Head of caudate nucleus (tissue), 42 donors: ENCODE measurements around the gene DHRS1.

ENCODE experiments used
- DNase-seq, 42 donors: peaks; one replicate each; pipeline versions ENCODE4 v3.0.0 to v3.0.0-alpha.2; 2020 to 2021; ENCODE audit warnings: mixed read lengths in 7 of 42
- intact Hi-C: fragments of 100-400 bp; cut with DNase I; formaldehyde crosslinking; loops from one replicate; pipeline ENCODE4 v1.15.0; 2022

The DHRS1 gene

DNA sequence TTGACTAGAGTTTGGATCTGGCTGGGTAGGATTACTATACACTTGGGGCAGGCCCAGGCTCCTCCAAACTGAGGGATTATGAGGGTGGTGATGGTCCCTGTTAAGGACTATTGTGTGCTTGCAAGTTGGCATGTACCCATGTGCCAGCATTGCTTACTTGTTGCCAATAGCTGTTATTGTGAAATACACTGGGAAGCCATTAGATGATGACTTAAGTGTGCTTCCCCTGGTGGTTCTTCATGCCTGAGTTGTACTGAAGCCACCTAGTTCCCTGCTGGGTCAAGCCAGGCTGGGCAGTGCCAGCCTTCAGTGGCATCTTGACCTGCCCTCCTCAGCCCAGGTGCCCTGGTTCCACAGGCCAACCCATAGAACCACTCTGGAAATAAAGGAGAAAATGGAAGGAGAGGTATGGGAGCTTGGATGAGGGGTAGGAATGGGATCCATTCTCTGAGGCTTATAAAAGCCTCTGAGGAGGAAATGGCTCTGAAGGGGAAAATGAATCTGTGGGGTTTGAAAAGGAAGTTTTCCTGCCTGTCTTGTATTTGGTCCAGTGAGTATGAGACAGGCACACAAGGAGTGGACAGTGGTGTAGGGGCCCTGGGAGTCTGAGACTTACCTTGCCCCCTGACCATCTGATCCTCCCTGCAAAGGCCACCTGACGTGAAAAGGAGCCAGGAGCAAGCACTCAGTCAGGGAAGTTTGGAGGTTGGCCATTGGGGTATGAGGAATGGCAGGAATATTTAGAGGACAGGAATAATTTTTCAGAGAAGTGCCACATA lies 12.4 kb upstream of the DHRS1 start:
- intact Hi-C loops = no loop called here
- DNase-seq = no peak

DNA sequence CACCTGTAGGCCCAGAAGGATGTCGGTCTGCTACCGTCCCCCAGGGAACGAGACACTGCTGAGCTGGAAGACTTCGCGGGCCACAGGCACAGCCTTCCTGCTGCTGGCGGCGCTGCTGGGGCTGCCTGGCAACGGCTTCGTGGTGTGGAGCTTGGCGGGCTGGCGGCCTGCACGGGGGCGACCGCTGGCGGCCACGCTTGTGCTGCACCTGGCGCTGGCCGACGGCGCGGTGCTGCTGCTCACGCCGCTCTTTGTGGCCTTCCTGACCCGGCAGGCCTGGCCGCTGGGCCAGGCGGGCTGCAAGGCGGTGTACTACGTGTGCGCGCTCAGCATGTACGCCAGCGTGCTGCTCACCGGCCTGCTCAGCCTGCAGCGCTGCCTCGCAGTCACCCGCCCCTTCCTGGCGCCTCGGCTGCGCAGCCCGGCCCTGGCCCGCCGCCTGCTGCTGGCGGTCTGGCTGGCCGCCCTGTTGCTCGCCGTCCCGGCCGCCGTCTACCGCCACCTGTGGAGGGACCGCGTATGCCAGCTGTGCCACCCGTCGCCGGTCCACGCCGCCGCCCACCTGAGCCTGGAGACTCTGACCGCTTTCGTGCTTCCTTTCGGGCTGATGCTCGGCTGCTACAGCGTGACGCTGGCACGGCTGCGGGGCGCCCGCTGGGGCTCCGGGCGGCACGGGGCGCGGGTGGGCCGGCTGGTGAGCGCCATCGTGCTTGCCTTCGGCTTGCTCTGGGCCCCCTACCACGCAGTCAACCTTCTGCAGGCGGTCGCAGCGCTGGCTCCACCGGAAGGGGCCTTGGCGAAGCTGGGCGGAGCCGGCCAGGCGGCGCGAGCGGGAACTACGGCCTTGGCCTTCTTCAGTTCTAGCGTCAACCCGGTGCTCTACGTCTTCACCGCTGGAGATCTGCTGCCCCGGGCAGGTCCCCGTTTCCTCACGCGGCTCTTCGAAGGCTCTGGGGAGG lies 11.3 kb upstream of the DHRS1 start, which contains the start of gene LTB4R:
Gene LTB4R (plus strand): TSS at position 857 of the 959 bp plus-strand sequence. CDS start 4,150 bp downstream, outside the sequence.
- peak in 41 of 42 donors; percentile 16 to 79 (median 62) for DNase-seq
- intact Hi-C loops = no loop called here

DNA sequence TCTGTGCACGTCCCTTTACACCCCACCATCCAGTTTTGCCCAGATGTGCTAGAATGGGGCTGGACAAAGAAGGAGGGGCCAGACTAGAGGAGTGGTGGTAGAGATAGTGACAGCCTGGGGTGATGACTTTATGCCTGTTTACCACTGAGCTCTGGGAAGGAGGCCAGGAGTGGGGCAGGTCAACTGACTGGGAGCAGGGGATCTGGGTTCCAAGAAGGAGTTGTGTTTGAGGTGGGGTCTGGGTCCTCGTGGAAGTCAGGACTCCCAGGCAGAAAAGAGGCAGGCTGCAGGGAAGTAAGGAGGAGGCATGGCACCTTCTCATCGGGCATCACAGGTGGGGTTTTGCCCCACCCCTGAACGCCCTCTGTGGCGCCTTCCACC lies 10.7 kb upstream of the DHRS1 start:
- intact Hi-C loops = no loop called here

DNA sequence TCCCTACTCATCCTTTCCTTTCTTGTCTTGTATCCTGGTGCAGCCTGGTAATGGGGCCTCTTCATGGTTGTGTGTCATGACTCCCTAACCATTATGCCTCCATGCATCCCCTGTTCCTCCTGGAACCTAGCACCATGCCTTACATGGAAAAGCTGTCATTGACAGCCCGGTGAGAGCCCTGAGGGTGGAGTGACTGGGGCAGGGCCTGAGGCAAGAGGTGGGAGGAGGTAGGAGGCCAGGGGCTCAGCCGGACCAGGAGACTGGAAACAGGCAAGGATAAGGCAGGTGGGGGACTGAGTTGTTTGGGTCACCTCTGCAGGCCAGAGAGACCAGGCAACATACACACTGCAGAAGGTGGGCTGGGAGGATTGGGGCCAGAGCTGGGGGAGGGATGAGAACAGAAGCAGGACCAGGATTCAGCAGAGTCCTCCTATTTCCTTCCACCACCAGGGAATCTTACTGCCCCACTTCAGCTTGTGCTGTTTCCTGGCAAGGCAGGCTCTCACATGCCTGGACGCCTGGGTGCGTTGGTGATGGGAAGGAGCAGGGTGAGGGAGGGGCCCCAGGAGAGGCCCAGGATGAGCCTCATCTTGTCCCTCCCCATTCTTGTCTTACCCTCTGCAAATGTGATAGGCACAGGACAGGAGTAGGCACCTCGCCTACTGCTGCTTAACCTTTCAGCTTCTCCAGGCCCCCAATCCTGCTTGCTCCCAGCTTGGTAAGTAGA lies 10.1 kb upstream of the DHRS1 start, which contains the start of gene LTB4R2:
Gene LTB4R2 (plus strand): TSS at position 603 of the 727 bp plus-strand sequence. CDS start 525 bp downstream, outside the sequence.
- intact Hi-C loops = no loop called here
- DNase-seq = no peak

More for the DNA sequence above, 10.7 kb upstream of the DHRS1 start:
- DNase-seq = no peak

DNA sequence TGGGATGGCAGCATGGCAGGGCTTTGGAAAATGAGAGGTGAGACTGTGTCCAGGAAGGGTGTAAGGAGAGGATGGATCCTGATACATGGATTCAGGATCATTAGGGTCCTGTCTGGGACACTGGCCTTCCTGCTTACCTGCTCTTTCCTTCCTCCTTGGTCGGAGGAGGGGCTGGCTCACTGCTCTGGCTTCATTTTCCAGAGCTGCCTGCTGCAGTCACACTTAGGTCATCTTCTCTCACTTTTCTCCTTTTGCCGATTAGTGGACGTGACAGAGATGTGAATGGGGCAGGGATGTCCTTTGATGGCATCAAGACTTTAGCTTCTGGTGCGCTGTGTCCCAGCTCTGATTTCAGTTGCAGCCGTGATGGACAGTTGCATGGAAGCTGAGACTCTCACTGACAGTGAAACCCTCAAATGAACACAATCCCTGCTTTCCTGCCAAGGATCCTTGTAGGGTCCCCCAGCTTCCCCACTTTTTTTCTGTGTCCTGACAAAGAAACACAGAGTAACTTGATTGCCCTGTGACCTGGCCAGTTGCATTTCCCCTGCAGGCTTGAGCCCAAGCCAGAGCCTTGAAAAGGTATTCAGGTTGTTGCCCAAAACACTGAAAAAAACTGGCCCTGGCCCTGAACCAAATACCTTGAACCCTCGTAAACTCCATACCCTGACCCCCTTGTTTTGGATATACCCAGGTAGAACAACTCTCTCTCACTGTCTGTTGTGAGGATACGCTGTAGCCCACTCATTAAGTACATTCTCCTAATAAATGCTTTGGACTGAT lies 9.0 kb upstream of the DHRS1 start:
- intact Hi-C loops = no loop called here
- no peak for DNase-seq

DNA sequence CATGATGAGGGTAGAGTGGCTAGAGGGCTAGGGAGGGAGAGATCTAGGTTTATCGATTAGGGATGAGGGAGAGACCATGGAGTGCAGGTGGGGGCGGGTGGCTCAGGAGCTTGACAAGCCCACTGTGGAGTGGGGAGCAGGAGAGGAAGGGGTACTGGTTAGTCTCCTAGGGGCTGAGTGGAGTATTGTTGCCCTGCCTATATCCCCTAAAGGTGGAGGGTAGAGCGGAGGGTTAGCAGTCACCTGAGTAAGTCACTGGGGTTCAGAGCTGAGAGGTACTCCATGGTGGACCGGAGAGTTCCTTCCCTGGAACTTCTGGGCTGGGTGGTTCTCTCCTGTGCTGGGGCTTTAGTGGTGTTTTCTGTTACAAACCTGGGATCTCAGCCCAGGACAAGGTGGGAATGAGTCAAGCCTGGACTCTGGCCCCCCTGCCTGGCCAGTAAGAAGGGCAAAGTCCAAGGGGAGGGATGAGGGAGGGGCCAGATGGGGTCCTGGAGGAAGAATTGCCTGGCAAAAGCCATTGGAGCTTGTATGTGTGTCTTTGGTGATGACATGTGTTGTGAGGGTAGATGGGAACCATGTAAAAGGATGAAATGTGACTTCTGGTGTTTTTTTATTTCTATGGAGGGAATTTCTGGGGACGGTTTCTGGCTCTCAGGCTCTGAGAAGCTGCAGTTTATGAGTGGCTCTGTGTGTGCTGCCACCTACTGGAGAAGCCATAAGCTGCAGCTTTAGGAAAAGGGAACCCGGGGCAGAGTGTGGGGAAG lies 8.2 kb upstream of the DHRS1 start, which contains the start of gene CIDEB:
Gene CIDEB (minus strand): TSS at position 403 of the 767 bp plus-strand sequence. CDS start 119 bp downstream, at position 284.
- intact Hi-C loops = no loop called here
- DNase-seq = peak in 37 of 42 donors; percentile 18 to 86 (median 68)

DNA sequence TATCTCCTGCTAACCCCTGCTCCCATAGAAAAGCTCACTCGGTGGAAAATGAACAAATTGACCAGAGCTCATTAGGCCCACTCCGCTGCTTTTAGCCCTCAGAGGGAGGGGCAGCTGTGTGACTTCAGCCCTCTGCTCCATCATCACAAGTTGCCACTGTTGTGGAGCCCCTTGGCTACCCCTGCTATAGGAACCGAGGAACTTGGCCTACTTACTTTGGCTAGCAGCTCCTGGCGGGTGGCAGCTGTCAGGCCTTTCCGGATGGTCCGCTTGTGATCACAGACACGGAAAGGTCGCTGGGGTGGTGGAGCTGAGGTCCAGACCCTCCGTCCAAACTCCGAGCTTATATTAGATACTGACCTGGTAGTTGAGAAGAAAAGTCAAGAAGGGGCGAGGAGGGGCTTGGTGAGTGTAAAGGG lies 7.6 kb upstream of the DHRS1 start:
- no peak for DNase-seq
- intact Hi-C loops = no loop called here

DNA sequence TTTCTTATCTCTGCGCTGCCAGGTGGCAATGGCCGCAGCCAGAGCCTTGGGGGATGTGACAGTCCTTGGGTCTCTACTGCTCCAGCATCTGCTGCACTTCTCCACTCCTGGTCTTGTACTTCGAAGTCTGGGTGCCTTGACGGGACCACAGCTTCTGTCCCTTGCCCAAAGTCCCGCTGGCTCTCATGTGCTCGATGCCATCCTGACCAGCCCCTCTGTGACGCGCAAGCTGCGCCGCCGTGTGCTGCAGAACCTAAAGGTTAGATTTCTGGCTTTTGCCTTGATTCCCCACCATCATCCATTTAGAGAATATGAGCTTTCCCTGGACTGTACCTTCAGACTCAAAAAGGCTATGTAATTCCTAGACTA lies 4.4 kb upstream of the DHRS1 start:
- intact Hi-C loops = no loop called here

DNA sequence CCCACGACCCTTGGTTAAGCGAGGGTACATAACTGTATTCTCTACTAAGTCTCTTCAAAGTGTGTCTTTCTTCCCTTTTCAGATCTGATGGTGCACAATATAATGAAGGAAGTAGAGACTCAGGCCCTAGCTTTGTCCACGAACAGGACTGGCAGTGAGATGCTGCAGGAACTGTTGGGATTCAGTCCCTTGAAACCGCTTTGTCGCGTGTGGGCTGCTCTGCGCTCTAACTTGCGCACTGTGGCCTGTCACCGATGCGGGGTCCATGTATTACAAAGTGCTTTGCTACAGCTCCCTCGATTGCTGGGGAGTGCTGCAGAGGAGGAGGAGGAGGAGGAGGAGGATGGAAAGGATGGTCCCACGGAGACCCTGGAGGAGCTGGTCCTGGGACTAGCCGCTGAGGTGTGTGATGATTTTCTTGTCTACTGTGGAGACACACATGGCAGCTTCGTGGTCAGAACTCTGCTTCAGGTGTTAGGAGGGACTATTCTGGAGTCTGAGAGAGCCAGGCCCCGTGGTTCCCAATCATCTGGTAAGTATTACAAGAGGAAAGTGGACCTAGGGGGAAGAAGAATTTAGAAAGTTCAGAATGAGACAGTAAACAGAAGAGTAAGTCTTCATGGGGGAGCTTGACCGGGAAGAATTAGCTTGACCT lies 873 bp upstream of the DHRS1 start:
- no peak for DNase-seq
- intact Hi-C loops = no loop called here

More for the DNA sequence above, 4.4 kb upstream of the DHRS1 start:
- no peak for DNase-seq

DNA sequence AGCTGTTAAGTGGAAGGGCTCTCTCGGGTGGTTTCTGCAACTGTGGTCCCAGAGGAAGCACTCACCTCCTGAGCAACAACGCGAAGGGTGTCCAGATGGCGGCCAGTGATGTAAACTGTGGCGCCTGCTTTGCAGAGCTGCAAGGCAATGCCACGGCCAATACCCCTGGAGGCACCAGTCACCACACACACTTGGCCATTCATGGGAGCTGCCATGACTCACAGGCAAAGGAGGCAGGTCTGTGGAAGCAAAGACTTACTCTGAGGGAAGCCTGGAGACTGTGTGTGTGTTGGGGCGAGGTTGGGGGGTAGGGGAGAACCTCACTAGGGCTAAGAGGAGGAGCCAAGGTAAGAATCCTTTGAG lies 707 bp downstream of the DHRS1 start:
- intact Hi-C loops = loop anchor here (5.0 kb wide), 1 partner anchor 57 kb away; the partner anchor contains the start of gene TINF2

DNA sequence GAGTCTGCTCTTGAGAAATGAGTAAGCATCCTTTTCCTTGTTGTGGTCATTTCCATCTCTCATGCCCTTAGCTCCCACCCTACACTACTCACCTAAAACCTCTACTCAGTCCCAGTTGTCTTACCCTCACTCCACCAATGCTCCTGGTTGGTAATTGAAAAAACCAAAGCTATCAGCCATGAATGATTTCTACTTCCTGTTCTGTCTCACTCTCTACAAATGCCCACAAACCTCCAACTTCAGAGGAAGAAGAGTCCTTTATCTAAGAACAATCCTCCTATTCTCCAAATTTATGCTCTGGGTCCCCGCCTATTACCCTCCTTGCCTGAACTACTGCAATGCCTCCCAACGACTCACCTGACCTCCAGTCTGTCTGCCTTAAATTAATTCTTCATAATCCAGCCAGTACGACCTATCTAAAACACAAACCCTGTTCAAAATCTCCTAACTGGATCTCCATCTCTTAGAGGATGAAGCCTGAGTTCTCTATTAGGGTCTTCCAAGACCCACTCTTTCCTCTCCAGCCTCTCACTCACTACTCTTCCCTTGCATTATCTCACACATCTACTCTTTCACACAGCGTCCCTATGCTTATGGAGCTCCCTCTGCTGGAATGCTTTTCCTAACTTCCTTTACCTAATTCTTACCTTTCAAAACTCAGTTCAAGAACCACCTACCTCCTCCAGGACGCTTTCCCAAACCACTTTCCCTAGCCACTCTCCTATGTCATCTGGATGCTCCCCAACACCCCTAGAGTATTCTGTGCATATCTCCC lies 2.2 kb downstream of the DHRS1 start:
- no peak for DNase-seq
- intact Hi-C loops = loop anchor here (5.0 kb wide), 1 partner anchor 55 kb away; the partner anchor contains the start of gene TINF2

More for the DNA sequence above, 707 bp downstream of the DHRS1 start:
- DNase-seq = peak in 1 of 42 donors; percentile 57

DNA sequence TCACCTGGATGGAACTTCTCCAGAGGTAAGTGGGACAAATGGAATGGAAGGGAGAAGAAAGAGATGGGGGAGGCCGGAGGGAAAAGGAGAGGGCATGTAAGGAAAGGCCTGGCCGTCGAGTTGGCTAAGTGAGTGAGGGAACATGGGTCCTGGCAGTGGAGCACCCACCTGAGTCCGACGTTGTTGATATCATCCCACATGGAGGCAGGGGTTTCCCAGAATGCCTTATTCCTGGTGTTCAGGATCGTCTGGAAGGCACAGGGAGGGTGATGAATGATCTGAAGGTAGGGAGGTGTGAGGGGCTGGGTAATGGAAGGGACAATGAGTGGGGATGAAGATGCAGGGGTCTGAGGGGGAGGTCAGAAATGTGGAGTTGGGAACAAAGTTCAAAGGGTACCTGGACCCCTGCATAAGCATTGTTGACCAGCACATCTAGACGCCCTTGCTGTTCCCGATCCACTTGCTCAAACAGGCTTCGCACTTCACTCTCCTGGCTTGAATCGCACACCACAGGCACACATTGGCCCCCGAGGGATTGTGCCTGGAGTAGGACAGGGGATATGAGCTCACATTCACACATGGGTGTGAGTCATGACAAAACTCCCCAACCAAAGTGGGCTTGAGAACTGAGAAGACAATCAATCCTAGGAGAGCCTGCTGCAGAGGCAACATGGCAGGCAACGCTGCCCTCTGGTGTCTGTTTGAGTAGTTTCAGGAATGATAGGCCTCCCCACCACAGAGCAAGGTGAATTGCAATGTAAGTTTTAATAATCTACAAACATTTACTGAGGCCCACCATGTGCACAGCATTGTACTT lies 3.0 kb downstream of the DHRS1 start:
- intact Hi-C loops = loop anchor here (5.0 kb wide), 1 partner anchor 54 kb away; the partner anchor contains the start of gene TINF2
- DNase-seq = peak; percentile 46 to 86 (median 69)

DNA sequence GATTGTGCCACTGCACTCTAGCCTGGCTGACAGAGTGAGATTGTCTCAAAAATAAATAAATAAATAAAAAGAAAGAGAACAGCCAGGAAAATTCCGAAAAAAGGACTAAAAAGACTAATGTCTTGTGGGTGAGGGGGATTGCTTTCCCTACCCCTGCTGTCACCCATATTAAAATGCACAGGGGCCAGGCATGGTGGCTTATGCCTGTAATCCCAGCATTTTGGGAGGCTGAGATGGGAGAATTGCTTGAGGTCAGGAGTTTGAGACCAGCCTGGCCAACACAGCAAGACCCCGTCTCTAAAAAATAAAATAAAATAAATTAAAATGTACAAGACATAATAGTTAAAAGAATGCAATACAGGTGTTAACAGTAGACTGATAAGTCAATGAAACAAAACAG lies 6.1 kb downstream of the DHRS1 start:
- DNase-seq = no peak
- intact Hi-C loops = no loop called here

DNA sequence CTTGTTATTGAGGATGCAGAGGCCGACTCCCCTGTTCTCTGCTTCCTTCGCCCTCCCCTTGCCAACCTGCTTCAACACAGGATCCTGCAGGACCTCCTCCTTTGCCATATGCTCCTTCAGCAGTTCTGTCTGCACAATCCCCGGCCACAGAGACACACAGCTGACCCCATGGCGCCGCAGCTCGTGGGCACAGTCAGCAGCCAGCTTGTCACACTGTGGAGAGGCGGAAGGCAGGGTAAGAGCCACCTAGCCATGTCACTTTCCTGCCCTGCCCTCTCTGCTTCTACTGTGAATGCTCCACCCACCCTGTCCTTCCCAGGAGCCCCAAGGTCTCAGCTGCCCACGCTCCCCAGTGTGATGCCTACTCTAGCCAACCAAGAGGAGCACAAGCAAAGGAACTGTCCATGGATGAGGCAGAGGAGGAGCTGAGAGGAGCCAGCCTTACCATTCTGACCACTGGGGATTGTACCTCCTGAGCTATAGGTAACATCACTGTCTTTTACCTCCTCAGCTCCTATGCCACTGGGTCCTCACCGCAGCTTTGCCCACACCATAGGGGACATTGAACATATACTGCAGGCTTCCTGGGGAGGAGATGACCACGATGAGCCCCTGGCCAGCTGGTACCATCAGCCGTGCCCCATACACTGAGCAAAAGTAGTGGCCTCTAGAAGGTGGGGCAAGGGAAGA lies 7.3 kb downstream of the DHRS1 start:
- intact Hi-C loops = no loop called here
- DNase-seq = no peak
